ENCODE results near the gene MED25.

GRCh38 chr19:49780861-49781260 is 37.2 kb upstream of the MED25 start:
- no peak for TF ChIP-seq PBX3 (IDR thresholded peaks at IDR 0.05)
- no peak for TF ChIP-seq EZH2phosphoT487 (IDR thresholded peaks at IDR 0.05; ENCODE audit: borderline replicate concordance, low read depth)
- no peak for TF ChIP-seq SMC3 (IDR thresholded peaks at IDR 0.05; ENCODE audit: low read depth, low read length)
